HFFc6 (cell line): ENCODE data around the gene CLIP3. TPM values are rescaled to one million over a fixed set of nuclear protein-coding genes. Genes with fewer than 3 reads are reported as not detected.

Experiments
- DNase-seq: peaks from one replicate; pipeline ENCODE4 v3.0.0-alpha.2; 2018
- H3K27ac Mint-ChIP-seq: 2 replicates; pipeline ENCODE4 v1.8.0; 2020; ENCODE audit warnings: mild to moderate bottlenecking, mixed read lengths
- H3K27me3 Mint-ChIP-seq: 2 replicates; pipeline ENCODE4 v1.8.0; 2021; ENCODE audit warnings: mild to moderate bottlenecking, moderate library complexity, mixed read lengths; ENCODE audit not compliant: insufficient read depth
- H3K36me3 Mint-ChIP-seq: 2 replicates; pipeline ENCODE4 v1.8.0; 2021; ENCODE audit warnings: low read depth, mixed read lengths
- H3K4me1 Mint-ChIP-seq: 2 replicates; pipeline ENCODE4 v1.8.0; 2020; ENCODE audit warnings: low read depth, mixed read lengths
- H3K4me3 Mint-ChIP-seq: 2 replicates; pipeline ENCODE4 v1.8.0; 2020; ENCODE audit warnings: mild to moderate bottlenecking, moderate library complexity, mixed read lengths
- H3K9me3 Mint-ChIP-seq: 2 replicates; pipeline ENCODE4 v1.8.0; 2020; ENCODE audit warnings: mild to moderate bottlenecking, mixed read lengths
- CTCF ChIP-seq: fragments of 200-600 bp; sonication (generic); IDR thresholded peaks from 2 replicates; pipeline ENCODE4 v1.5.0; 2021; ENCODE audit warnings: antibody characterized with exemption, mild to moderate bottlenecking
- total RNA-seq, 6 experiments: library from RNA; stranded (reverse); fragmentation: NEBNext Ultra II Directional; extraction: Animal tissue kit (Norgen Biotek cat#: 25700); gene quantifications; 2 replicates in 1 of 6; 3 replicates in 5 of 6; pipeline ENCODE4 v1.2.3, GENCODE V29; 2021

The CLIP3 gene
- total RNA-seq, 6 experiments from 2014 or later, result 62.2 to 93.1 (median 83.9) TPM

DNA sequence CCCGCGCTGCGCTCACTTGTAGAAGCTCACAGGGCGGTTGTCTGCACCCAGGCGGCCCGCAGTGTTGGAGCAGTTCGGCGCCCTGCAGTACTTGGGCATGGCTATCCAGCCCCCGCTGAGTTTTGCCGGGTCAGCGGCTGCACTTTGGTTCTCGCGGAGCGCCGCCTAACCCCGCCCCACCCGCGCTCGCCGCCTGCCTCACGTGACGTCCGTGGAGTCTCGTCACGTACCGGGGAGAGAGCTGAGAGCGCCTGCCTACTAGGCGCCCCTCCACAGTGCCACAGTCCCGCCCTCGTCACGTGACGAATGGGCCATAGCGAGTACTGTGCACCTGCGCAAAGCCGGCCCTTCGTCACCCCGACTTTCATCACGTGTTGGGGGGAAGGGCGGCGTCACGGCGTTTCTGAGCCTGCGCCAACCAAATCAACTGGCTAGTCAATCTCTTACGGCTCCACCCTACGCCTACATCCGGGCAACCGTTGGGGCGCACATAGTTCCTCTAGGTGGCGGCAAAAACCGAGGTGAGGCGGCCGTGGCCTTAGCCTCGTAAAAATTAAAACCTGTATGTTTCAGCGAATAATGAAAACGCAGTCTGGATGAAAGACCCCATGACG, 21.6 kb upstream of the CLIP3 start, which contains the start of gene THAP8:
THAP8 (minus strand) TSS at position 167 of the 614 bp plus-strand sequence; CDS start at position 99, 68 bp downstream.
- no peaks in the 10 kb centered on the region; the same call in 1 of the 2 replicates for H3K36me3 Mint-ChIP-seq
- H3K9me3 Mint-ChIP-seq, result no peaks in the 10 kb centered on the region
- peak; percentile 76 for TF ChIP-seq CTCF
- peak within 1 kb of the TSS; percentile 98 for H3K27ac Mint-ChIP-seq
- no peaks in the 10 kb centered on the region; the same call in 1 of the 2 replicates for H3K27me3 Mint-ChIP-seq
- peak within 1 kb of the TSS; percentile 100 for H3K4me3 Mint-ChIP-seq
- peaks cover 20% of the 10 kb centered on the region for H3K4me1 Mint-ChIP-seq
- peak; percentile 99 for DNase-seq

GRCh38 chr19:36051637-36052036, 19.0 kb upstream of the CLIP3 start:
- Mint-ChIP-seq H3K27ac (no peak overlapping the region), H3K4me3 (no peak overlapping the region), H3K9me3 (no peaks in the 10 kb centered on the region), H3K4me1 (peaks cover 17% of the 10 kb centered on the region), H3K27me3 (peaks cover 2% of the 10 kb centered on the region), H3K36me3 (no peaks in the 10 kb centered on the region)
- TF ChIP-seq CTCF, result no peak
- DNase-seq, result no peak

DNA sequence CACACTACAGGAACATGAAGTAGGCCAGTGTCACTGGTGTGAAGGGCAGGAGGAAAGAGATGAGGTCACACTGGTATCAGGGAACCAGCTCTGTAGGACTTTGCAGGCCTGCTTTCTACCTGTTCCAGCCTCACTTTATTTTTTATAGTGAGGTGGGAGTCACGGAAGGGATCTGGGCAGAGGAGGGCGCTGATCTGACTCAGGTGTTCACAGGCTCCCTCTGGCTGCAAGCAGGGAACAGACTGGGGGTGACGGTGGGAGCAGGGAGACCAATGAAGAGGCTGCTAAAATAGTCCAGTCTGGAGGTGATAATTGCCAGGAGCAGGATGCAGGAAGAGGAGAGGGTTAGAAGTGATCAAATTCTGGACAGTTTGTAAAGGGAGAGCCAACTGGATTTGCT, 18.6 kb upstream of the CLIP3 start:
- peak; percentile 42; the same call in 1 of the 2 replicates for TF ChIP-seq CTCF
- Mint-ChIP-seq H3K27me3 (peaks cover 2% of the 10 kb centered on the region), H3K4me3 (no peak overlapping the region), H3K27ac (no peak overlapping the region; the same call in 1 of the 2 replicates), H3K9me3 (no peaks in the 10 kb centered on the region), H3K4me1 (peaks cover 17% of the 10 kb centered on the region), H3K36me3 (no peaks in the 10 kb centered on the region)
- no peak for DNase-seq

DNA sequence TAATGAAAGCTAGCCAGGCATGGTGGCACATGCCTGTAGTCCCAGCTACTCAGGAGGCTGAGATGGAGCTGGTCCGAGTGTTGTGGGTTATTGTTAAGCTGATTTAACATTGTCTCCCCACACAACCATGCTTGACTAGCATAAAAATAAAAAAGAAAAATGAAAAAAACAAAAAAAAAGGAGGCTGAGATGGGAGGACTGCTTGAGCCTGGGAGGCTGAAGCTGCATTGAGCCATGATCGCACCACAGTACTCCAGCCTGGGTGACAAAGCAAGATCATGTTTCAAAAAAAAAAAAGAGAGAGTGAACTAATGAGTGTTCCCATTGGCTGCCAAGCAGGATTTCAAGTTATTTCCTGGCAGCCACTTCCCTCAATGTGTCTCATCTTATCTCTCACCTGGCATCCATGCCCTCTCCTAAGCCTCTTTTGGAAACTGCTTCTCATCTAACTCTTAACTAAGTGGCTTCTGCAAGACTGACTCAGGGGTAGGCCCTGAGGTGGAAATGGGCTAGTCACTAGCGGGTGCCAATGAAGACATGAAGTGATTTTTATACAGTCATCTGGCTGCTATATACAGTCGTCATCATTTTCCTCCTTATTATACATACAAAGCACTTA, 16.5 kb upstream of the CLIP3 start:
- no peaks in the 10 kb centered on the region for H3K36me3 Mint-ChIP-seq
- no peak for DNase-seq
- H3K9me3 Mint-ChIP-seq, result no peaks in the 10 kb centered on the region
- H3K4me3 Mint-ChIP-seq, result no peak overlapping the region
- no peak overlapping the region for H3K27ac Mint-ChIP-seq
- no peak for TF ChIP-seq CTCF
- H3K27me3 Mint-ChIP-seq, result peaks cover 2% of the 10 kb centered on the region
- H3K4me1 Mint-ChIP-seq, result peaks cover 10% of the 10 kb centered on the region

DNA sequence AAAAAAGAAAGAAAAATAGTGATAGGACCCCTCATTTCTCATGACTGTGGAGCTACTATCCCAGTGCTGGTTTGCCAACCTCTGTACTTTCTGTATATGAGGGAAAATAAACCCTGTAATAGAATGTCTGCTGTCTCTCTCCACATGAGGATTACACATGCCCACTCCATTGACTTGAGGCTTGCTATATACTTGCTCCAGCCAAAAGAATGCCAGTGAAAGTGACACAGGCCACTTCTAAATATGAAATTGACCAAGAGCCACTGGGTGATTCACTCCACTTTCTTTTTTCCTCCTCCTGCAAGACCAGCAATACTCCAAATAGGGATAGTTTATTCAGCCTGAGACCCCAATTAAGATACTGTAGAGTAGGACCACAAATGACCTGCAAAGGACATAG, 15.2 kb upstream of the CLIP3 start:
- Mint-ChIP-seq H3K36me3 (no peaks in the 10 kb centered on the region), H3K9me3 (no peaks in the 10 kb centered on the region), H3K4me3 (no peak overlapping the region)

More for the DNA sequence above, 15.2 kb upstream of the CLIP3 start:
- Mint-ChIP-seq H3K4me1 (peaks cover 10% of the 10 kb centered on the region), H3K27me3 (peaks cover 2% of the 10 kb centered on the region), H3K27ac (no peak overlapping the region)
- DNase-seq, result no peak
- no peak for TF ChIP-seq CTCF
